ENCODE results near the gene EEF2.
"Not testable (repeated sequence)": the region's sequence is repeated elsewhere in the genome, so short reads cannot be mapped to it uniquely, and the experiment has no call there.

Gene EEF2

DNA sequence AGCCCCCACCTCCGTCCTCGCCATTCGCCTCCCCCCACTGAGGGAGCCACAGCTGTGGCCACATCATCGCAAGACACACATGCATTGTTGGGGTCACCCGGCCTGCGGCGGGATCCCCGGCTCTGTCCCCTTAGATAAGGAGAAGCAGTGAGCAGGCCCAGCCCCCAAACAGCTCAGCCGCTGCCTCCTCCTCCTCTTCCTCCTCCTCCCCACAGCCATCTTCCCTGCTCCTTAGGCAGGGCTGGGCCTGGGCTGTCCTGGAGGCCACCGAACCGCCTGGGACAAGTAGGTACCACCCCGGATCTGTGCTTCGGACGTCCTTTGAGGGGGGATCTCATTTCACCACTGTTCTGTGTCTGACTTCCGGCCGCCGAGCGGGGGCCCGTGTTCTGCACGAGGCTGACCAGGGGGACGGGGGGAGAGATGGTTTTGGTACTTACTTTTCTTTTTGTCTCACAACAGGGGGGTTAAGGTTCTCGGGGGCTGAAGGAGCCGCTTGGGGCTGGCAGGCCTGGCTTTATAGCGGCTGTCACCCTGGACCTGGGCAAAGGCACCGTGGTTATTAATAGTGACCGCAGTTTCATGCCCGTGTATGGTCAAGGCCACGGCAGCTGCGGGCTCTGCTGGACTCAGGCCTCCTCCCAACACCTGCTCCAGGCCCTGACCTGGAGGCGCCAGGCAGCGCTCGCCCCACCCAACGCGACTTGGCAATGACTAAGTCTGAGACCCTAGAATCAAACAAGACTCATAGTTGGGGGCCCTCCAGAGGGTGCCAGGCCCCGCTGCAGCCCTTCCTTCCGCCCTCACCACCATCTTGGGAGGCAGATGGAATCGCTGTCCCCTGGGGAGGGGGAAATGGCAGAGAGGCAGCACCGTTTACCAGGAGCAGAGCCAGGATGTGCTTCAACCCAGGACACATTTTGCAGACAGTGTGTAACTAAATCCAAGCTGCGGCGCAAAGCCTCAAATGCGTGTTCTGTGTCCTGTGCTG lies 34.1 kb downstream of the EEF2 start:
- DNase-seq (ENCODE audit: low read depth in 2 of 2, low spot score in 1 of 2), result no peak

DNA sequence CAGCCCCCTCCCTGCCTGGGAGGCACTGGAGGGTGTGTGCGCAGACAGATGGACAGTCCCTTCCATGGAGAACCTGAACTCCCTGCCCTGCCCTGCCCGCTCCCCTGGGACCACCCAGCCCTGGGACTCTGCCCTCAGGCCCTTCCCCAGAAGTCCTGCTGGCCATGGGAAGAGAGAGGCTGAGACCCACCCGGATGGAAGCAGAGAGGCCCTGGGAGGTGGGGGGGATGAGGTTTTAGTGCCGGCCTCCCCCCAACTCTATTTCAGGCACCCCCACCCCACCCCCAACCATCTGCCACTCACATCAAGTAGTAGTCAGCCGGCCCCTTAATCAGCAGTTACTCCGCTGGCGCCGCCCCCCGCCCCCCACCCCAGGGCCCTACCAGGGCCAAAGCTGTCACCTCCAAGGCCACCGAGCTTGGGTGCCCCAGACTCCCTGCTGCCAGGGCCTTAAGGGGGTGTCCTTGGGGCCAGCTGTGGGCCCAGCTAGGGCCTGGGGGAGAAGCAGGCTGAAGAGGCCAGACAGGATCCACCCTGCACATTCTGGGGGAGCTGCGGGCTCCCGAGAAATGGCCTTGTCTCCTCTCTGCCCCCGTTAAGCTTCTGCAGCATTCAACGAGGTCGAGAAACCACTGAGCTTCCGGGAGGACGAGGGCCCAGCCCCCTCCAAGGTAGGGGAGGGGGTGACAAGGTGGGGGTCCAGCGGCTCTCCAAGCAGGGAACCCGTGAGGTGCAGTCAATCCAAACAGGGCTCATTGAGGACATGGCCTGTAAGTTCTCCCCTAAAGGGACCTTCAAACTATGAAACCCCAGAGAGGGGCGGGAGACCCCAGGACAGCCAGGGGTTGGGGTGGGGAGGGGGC lies 35.0 kb downstream of the EEF2 start:
- no peak for DNase-seq (ENCODE audit: low read depth in 2 of 2, low spot score in 1 of 2)

DNA sequence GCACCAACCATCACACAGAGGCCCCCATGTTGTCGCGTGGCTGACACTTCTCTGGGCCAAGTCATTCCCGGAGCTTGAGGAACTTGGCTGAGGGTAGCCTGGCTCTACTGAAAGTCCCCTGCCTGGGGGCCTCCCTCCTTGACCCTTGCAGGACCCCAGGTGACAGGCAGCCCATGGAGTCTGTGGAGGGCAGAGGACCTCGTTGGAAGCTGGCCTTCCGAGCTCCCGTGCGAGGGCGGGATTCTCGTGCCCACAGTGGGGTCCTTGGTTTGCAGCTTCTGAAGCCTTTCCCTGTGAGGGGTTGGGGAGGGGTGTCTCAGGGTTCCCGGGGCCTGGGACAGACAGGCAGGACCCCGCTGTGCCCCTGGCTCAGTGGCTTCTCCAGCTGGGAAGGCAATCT lies 36.0 kb downstream of the EEF2 start:
- DNase-seq (ENCODE audit: low read depth in 2 of 2, low spot score in 1 of 2), result no peak

DNA sequence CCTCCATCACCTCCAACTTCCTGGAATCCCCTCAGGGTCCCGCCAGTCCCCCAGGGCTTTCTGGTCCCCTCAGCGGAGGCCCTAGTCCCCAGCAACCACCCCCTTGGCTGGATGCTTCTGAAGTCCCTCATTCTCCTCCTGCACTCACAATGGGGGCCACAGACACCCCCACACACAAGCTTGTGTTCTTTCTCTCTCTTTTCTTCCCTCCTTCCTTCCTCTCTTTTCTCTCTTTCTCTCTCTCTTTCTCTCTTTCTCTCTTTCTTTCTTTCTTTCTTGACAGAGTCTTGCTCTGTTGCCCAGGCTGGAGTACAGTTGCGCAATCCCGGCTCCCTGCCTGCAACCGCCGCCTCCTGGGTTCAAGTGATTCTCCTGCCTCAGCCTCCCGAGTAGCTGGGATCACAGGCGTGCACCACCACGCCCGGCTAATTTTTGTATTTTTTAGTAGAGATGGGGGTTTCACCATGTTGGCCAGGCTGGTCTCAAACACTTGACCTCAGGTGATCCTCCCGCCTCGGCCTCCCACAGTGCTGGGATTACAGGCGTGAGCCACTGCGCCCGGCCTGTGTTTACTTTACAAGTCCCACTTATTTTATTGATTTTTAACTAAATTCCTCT lies 37.8 kb downstream of the EEF2 start:
- DNase-seq (ENCODE audit: low read depth in 2 of 2, low spot score in 1 of 2), result not testable (repeated sequence)

GRCh38 chr19:3945838-3946237 lies 39.4 kb downstream of the EEF2 start:
- no peak for DNase-seq (ENCODE audit: low read depth in 2 of 2, low spot score in 1 of 2)

DNA sequence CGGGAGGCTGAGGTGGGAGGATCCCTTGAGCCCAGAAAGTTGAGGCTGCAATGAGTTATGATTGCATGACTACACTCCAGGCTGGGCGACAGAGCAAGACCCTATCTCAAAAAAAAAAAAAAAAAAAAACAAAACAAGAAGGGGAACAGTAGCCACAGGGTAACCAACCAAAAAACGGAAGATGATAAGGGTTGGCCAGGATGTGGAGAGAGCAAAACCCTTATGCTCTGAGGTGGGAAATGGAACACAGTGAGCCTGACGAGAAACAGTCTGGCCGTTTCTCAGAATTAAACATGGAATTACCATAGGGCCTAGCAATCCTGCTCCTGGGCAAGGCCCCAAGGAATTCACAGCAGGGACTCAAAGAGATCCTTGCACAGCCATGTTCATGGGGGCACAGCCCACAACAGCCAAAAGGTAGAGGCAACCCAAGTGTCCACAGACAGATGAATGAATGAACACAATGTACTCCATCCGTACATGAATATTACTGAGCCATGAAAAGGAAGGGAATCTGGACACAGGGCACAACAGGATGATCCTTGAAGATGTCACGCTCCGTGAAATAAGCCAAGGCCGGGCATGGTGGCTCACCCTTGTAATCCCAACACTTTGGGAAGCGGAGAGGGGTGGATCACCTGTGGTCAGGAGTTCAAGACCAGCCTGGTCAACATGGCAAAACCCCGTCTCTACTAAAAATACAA lies 41.1 kb downstream of the EEF2 start:
- DNase-seq (ENCODE audit: low read depth in 2 of 2, low spot score in 1 of 2), result no peak

- no peak for DNase-seq (ENCODE audit: low read depth in 2 of 2, low spot score in 1 of 2)
Observed at GRCh38 chr19:3942790-3943409, 42.4 kb downstream of the EEF2 start.

DNA sequence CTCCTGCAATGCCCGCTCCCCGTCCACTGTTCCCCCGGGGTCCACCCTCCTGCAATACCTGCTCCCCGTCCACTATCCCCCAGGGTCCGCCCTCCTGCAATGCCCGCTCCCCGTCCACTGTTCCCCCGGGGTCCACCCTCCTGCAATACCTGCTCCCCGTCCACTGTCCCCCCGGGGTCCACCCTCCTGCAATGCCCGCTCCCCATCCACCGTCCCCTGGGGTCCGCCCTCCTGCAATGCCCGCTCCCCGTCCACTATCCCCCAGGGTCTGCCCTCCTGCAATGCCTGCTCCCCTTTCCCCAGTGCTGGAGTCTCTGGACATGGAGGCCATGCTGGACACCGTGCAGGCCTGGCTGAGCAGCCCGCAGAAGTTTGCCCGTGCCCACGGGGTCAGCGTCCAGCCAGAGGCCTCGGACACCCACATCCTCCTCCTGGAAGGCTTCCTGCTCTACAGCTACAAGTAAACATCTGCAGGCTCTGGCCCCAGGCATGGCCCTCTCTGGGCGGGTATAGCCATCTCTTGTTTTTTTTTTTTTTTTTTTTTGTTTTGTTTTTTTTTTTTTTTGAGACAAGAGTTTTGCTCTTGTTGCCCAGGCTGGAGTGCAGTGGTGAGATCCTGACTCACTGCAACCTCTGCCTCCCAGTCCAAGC lies 46.8 kb downstream of the EEF2 start:
- DNase-seq (ENCODE audit: low read depth in 2 of 2, low spot score in 1 of 2), result not testable (repeated sequence)

GRCh38 chr19:3936506-3937442 lies 48.5 kb downstream of the EEF2 start:
- DNase-seq (ENCODE audit: low read depth in 2 of 2, low spot score in 1 of 2), result no peak

DNA sequence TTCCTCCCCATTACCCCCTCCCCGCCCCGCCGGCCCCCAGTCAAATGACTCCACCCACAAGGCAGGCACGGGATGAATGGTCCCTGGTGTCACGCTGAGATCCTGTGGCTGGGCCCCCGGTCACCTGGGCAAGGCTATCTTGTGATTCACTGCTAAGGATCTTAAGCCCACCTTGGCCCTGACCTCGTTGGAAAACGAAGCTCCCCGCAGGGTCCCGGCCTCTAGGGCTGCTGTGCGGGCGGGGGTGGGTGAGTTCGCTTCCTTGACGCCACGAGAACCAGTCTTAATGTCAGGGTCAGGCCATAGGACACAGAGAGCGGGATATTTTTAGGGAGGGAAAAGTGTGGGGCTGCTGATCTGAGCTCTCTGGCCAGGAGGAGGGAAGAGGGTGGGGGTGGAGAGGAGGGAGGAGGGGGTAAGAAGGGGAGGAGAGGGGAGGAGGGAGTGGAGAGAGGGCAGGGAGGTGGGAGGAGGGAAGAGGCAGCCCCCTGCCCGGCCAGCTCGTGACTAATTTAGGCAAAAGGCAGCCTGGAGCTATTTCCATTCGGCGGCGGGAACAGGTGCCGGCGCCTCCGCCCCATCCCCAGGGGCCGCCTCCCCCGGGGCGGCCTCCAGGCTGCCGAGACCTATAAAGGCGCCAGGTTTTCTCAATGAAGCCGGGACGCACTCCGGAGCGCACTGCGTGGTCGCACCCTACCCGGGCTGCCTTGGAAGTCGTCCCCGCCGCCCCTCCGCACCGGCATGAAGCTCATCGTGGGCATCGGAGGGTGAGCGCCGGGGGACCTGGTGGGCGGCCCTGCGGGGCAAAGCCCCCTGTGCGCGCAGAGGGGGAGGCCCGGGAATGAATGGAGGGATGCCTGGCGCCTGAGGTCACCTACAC lies 52.1 kb downstream of the EEF2 start, which contains the start of gene NMRK2:
TSS of gene NMRK2 (plus strand) at position 139 of the 880 bp plus-strand sequence. CDS start at position 742, 603 bp downstream.
- no peak for DNase-seq (ENCODE audit: low read depth in 2 of 2, low spot score in 1 of 2)

DNA sequence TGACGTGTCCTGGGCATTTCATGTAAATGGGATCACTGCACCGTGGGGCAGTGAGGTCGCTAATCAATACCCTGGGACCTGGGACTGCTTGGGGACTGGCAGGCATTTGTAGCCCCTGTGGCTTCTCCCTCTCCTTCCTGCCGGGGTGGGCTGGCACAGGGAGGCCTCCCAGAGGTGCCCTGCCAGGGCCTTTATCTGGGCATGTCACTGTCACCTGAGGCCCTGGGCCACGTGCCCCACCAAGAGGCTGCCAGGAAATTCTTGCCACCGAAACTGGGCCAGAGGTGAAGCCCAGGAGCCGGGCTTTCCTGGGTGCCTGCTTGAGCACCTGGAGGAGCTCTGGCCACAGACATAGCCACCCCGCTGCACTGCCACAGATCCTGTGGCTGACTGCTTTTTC lies 54.2 kb downstream of the EEF2 start:
- DNase-seq (ENCODE audit: low read depth in 2 of 2, low spot score in 1 of 2), result no peak

All from stimulated activated CD8-positive, alpha-beta memory T cell treated with anti-CD3 and anti-CD28 coated beads, Interleukin-4, amount 100 ng/mL, for 1 hour (primary cell).